Activated CD4-positive, alpha-beta T cell treated with anti-CD3 and anti-CD28 coated beads, Interleukin-2, amount 10 ng/mL, durations not matched to agents 24 days and 14 days (primary cell): ENCODE data around the gene IL21R. TPM values are rescaled to one million over a fixed set of nuclear protein-coding genes. Genes with fewer than 3 reads are reported as not detected.

ENCODE experiments used
- DNase-seq: peaks from one replicate; pipeline ENCODE4 v3.0.0; 2022
- H3K27ac Mint-ChIP-seq: one replicate; pipeline ENCODE4 v1.8.0; 2022; ENCODE audit warnings: mild to moderate bottlenecking, mixed read lengths
- H3K27me3 Mint-ChIP-seq: one replicate; pipeline ENCODE4 v1.8.0; 2022; ENCODE audit warnings: mixed read lengths
- H3K36me3 Mint-ChIP-seq: one replicate; pipeline ENCODE4 v1.8.0; 2022; ENCODE audit warnings: low read depth, mild to moderate bottlenecking, mixed read lengths
- H3K4me1 Mint-ChIP-seq: one replicate; pipeline ENCODE4 v1.8.0; 2021; ENCODE audit warnings: mixed read lengths
- H3K4me3 Mint-ChIP-seq: one replicate; pipeline ENCODE4 v1.8.0; 2022; ENCODE audit warnings: mild to moderate bottlenecking, moderate library complexity, mixed read lengths
- H3K9me3 Mint-ChIP-seq: one replicate; pipeline ENCODE4 v1.8.0; 2021; ENCODE audit warnings: mixed read lengths
- intact Hi-C: fragments of 100-400 bp; cut with micrococcal nuclease; formaldehyde crosslinking; loops from one replicate; pipeline ENCODE4 v1.15.1; 2023
- total RNA-seq: library from RNA; stranded (reverse); gene quantifications from 2 replicates; pipeline ENCODE4 v1.2.3, GENCODE V29; 2022

IL21R gene
- total RNA-seq, 1 donor from 2014 or later, result 94.9 TPM

- no peaks in the 10 kb centered on the region for H3K9me3 Mint-ChIP-seq
- no peaks in the 10 kb centered on the region for H3K27me3 Mint-ChIP-seq
- H3K4me3 Mint-ChIP-seq, result no peak overlapping the region
- intact Hi-C loops, result no loop called here
- H3K27ac Mint-ChIP-seq, result no peak overlapping the region
- no peaks in the 10 kb centered on the region for H3K4me1 Mint-ChIP-seq
- peaks cover 56% of the 10 kb centered on the region for H3K36me3 Mint-ChIP-seq
- DNase-seq, result no peak
Observed at GRCh38 chr16:27485811-27486210, 83.8 kb downstream of the IL21R start.

- Mint-ChIP-seq H3K27me3 (no peaks in the 10 kb centered on the region), H3K9me3 (no peaks in the 10 kb centered on the region), H3K36me3 (peaks cover 52% of the 10 kb centered on the region), H3K4me1 (no peaks in the 10 kb centered on the region), H3K4me3 (no peak overlapping the region), H3K27ac (no peak overlapping the region)
- DNase-seq, result no peak
- intact Hi-C loops, result no loop called here
Observed at GRCh38 chr16:27486344-27486743, 84.4 kb downstream of the IL21R start.

- Mint-ChIP-seq H3K4me3 (no peak overlapping the region), H3K4me1 (no peaks in the 10 kb centered on the region), H3K9me3 (no peaks in the 10 kb centered on the region), H3K27me3 (no peaks in the 10 kb centered on the region), H3K36me3 (peaks cover 50% of the 10 kb centered on the region), H3K27ac (no peak overlapping the region)
- intact Hi-C loops, result no loop called here
- no peak for DNase-seq
Observed at GRCh38 chr16:27486760-27487159, 84.8 kb downstream of the IL21R start.

GRCh38 chr16:27489421-27489820 lies 87.4 kb downstream of the IL21R start:
- H3K27ac Mint-ChIP-seq, result no peak overlapping the region
- peaks cover 45% of the 10 kb centered on the region for H3K36me3 Mint-ChIP-seq
- H3K27me3 Mint-ChIP-seq, result no peaks in the 10 kb centered on the region
- no peaks in the 10 kb centered on the region for H3K4me1 Mint-ChIP-seq
- intact Hi-C loops, result no loop called here
- no peak overlapping the region for H3K4me3 Mint-ChIP-seq
- no peaks in the 10 kb centered on the region for H3K9me3 Mint-ChIP-seq
- no peak for DNase-seq

GRCh38 chr16:27489906-27490305 lies 87.9 kb downstream of the IL21R start:
- DNase-seq, result no peak
- intact Hi-C loops, result no loop called here
- Mint-ChIP-seq H3K27ac (no peak overlapping the region), H3K9me3 (no peaks in the 10 kb centered on the region), H3K27me3 (no peaks in the 10 kb centered on the region), H3K4me3 (no peak overlapping the region), H3K36me3 (peaks cover 46% of the 10 kb centered on the region), H3K4me1 (no peaks in the 10 kb centered on the region)

GRCh38 chr16:27491894-27492587 lies 90.1 kb downstream of the IL21R start:
- H3K27ac Mint-ChIP-seq, result no peak overlapping the region
- DNase-seq, result no peak
- H3K4me1 Mint-ChIP-seq, result no peaks in the 10 kb centered on the region
- H3K9me3 Mint-ChIP-seq, result no peaks in the 10 kb centered on the region
- no peaks in the 10 kb centered on the region for H3K27me3 Mint-ChIP-seq
- H3K4me3 Mint-ChIP-seq, result no peak overlapping the region
- intact Hi-C loops, result no loop called here
- peaks cover 35% of the 10 kb centered on the region for H3K36me3 Mint-ChIP-seq

- no peaks in the 10 kb centered on the region for H3K4me1 Mint-ChIP-seq
Observed at GRCh38 chr16:27492588-27492979, 90.6 kb downstream of the IL21R start.

GRCh38 chr16:27495191-27495590 lies 93.2 kb downstream of the IL21R start:
- Mint-ChIP-seq H3K4me3 (no peak overlapping the region), H3K27ac (no peak overlapping the region), H3K36me3 (peaks cover 34% of the 10 kb centered on the region), H3K9me3 (no peaks in the 10 kb centered on the region), H3K4me1 (no peaks in the 10 kb centered on the region), H3K27me3 (no peaks in the 10 kb centered on the region)
- intact Hi-C loops, result no loop called here
- DNase-seq, result no peak

More at GRCh38 chr16:27492588-27492979, 90.6 kb downstream of the IL21R start:
- intact Hi-C loops, result no loop called here
- Mint-ChIP-seq H3K9me3 (no peaks in the 10 kb centered on the region), H3K27ac (no peak overlapping the region), H3K27me3 (no peaks in the 10 kb centered on the region), H3K36me3 (peaks cover 36% of the 10 kb centered on the region), H3K4me3 (no peak overlapping the region)
- DNase-seq, result no peak

GRCh38 chr16:27498031-27498825 lies 96.3 kb downstream of the IL21R start:
- no peak for DNase-seq
- Mint-ChIP-seq H3K27ac (no peak overlapping the region), H3K27me3 (no peaks in the 10 kb centered on the region), H3K36me3 (peaks cover 49% of the 10 kb centered on the region), H3K9me3 (no peaks in the 10 kb centered on the region), H3K4me3 (no peak overlapping the region), H3K4me1 (no peaks in the 10 kb centered on the region)
- intact Hi-C loops, result no loop called here

GRCh38 chr16:27498916-27499658 lies 97.1 kb downstream of the IL21R start:
- H3K27ac Mint-ChIP-seq, result no peak overlapping the region
- no peaks in the 10 kb centered on the region for H3K4me1 Mint-ChIP-seq
- peaks cover 55% of the 10 kb centered on the region for H3K36me3 Mint-ChIP-seq
- intact Hi-C loops, result no loop called here
- DNase-seq, result no peak
- H3K9me3 Mint-ChIP-seq, result no peaks in the 10 kb centered on the region
- no peak overlapping the region for H3K4me3 Mint-ChIP-seq
- H3K27me3 Mint-ChIP-seq, result no peaks in the 10 kb centered on the region

- H3K4me1 Mint-ChIP-seq, result no peaks in the 10 kb centered on the region
- intact Hi-C loops, result no loop called here
- no peak overlapping the region for H3K4me3 Mint-ChIP-seq
- H3K27me3 Mint-ChIP-seq, result no peaks in the 10 kb centered on the region
- no peak for DNase-seq
- no peaks in the 10 kb centered on the region for H3K9me3 Mint-ChIP-seq
- peaks cover 53% of the 10 kb centered on the region for H3K36me3 Mint-ChIP-seq
- H3K27ac Mint-ChIP-seq, result no peak overlapping the region
Observed at GRCh38 chr16:27499659-27500055, 97.7 kb downstream of the IL21R start.

- no peak for DNase-seq
- no peaks in the 10 kb centered on the region for H3K4me1 Mint-ChIP-seq
- H3K27ac Mint-ChIP-seq, result no peak overlapping the region
- H3K27me3 Mint-ChIP-seq, result no peaks in the 10 kb centered on the region
- no peak overlapping the region for H3K4me3 Mint-ChIP-seq
- H3K9me3 Mint-ChIP-seq, result no peaks in the 10 kb centered on the region
- intact Hi-C loops, result no loop called here
- peaks cover 56% of the 10 kb centered on the region for H3K36me3 Mint-ChIP-seq
Observed at GRCh38 chr16:27500801-27501200, 98.8 kb downstream of the IL21R start.
